ENCODE data around the gene HSPB1.
"Not testable (repeated sequence)": the region's sequence is repeated elsewhere in the genome, so short reads cannot be mapped to it uniquely, and the experiment has no call there.

Gene HSPB1

DNA sequence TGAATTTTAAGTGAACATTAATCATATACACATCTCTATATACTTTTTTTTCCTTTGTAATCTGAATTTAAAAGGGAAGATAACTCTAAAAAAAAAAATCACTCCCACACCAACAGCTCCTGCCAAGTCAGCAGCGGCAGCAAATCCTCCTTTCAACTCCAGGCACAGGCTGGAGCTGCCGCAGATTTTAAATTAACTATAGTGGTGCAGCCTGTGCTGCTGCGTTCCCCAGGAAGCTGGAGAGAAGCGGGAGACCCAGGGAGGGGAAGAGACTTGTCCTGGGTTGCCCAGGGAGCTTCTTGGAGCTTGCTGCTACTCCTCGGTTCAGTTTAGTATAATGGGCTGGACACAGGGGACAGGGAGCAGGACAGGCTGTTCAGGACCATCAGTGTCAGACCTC, 32.6 kb upstream of the HSPB1 start:
- in situ Hi-C loops (cut with HindIII; ENCODE audit: low sequenced_read_pairs), result no loop called here
- H3K4me3 ChIP-seq (ENCODE audit: low read depth, low read length), result no peak overlapping the region
- TF ChIP-seq CTCF (IDR thresholded peaks at IDR 0.05; ENCODE audit: low read depth, low read length), result no peak
- no peak for DNase-seq (ENCODE audit: low read depth, low spot score)

GRCh38 chr7:76271384-76271783, 31.1 kb upstream of the HSPB1 start:
- DNase-seq (ENCODE audit: low read depth, low spot score); H3K4me3 ChIP-seq (ENCODE audit: low read depth, low read length); in situ Hi-C loops (cut with HindIII; ENCODE audit: low sequenced_read_pairs): not testable (repeated sequence)

DNA sequence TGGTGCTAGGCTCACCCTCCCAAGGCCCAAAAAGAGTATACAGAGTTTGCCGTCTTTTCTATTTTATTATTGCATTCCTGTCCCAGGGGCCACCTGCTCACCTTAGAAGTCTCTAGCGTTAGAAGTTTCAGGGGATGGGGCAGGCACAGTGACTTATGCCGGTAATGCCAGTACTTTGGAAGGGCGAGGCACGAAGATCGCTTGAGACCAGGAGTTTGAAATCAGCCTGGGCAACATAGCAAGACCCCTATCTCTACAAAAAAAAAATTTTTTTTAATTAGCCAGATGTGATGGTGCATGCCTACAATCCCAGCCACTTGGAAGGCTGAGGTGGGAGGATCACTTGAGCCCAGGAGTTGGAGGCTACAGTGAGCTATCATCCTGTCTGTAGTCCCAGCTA, 30.3 kb upstream of the HSPB1 start:
- TF ChIP-seq CTCF (IDR thresholded peaks at IDR 0.05; ENCODE audit: low read depth, low read length), result no peak
- DNase-seq (ENCODE audit: low read depth, low spot score), result no peak
- in situ Hi-C loops (cut with HindIII; ENCODE audit: low sequenced_read_pairs), result no loop called here
- no peak overlapping the region for H3K4me3 ChIP-seq (ENCODE audit: low read depth, low read length)

GRCh38 chr7:76272851-76273497, 29.5 kb upstream of the HSPB1 start:
- no peak overlapping the region for H3K4me3 ChIP-seq (ENCODE audit: low read depth, low read length)
- TF ChIP-seq CTCF (IDR thresholded peaks at IDR 0.05; ENCODE audit: low read depth, low read length), result no peak
- no peak for DNase-seq (ENCODE audit: low read depth, low spot score)
- in situ Hi-C loops (cut with HindIII; ENCODE audit: low sequenced_read_pairs), result no loop called here

DNA sequence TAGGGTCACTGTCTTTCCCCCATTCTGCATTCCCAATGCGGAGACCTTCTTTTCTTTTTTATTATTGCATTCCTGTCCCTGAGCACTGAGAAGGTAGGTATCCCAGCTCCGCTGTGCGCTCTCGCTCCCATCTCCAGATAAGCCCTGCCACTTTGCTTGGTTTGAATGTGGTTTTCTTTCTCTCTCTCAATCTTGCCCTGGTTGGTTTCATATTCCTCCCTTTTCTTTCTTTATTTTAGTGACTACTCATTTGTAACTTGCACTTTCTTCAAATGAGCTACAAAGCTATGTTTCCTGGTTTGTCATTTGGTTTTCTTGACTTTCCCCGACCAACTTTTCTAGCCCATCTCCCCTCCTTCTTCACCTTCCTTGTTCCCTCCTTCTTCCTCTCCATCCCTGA, 29.0 kb upstream of the HSPB1 start:
- no peak for DNase-seq (ENCODE audit: low read depth, low spot score)
- in situ Hi-C loops (cut with HindIII; ENCODE audit: low sequenced_read_pairs), result no loop called here
- TF ChIP-seq CTCF (IDR thresholded peaks at IDR 0.05; ENCODE audit: low read depth, low read length), result no peak

DNA sequence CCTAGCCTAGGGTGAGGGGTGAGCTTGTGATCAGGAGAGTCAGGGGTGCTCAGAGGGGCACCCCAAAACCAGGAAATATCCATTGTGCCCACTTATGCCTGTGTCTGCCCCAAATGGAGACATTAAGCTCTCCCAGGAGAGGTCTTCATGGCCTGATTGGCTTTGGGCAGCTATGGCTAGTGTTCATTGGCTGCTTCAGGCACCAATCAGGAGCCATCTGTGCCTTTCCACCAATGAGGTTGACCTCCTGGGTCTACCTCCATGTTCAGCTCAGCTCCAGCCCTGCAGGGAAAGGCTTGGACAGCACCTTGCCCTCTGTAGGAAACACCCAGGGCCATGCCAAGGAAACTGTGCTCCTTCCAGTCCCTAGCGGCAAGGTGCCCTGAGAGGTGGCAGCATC, 23.9 kb upstream of the HSPB1 start:
- TF ChIP-seq CTCF (IDR thresholded peaks at IDR 0.05; ENCODE audit: low read depth, low read length), result no peak
- no peak for DNase-seq (ENCODE audit: low read depth, low spot score)
- H3K4me3 ChIP-seq (ENCODE audit: low read depth, low read length), result no peak overlapping the region
- in situ Hi-C loops (cut with HindIII; ENCODE audit: low sequenced_read_pairs), result no loop called here

More for the DNA sequence above, 29.0 kb upstream of the HSPB1 start:
- H3K4me3 ChIP-seq (ENCODE audit: low read depth, low read length), result no peak overlapping the region

GRCh38 chr7:76280408-76280807, 22.1 kb upstream of the HSPB1 start:
- TF ChIP-seq CTCF (IDR thresholded peaks at IDR 0.05; ENCODE audit: low read depth, low read length), result no peak
- in situ Hi-C loops (cut with HindIII; ENCODE audit: low sequenced_read_pairs), result no loop called here
- no peak overlapping the region for H3K4me3 ChIP-seq (ENCODE audit: low read depth, low read length)
- DNase-seq (ENCODE audit: low read depth, low spot score), result no peak

Data from astrocyte of the spinal cord (primary cell).